ENCODE measurements around the gene SLC27A6. TPM values are rescaled to one million over a fixed set of nuclear protein-coding genes. Genes with fewer than 3 reads are reported as not detected.

Gene SLC27A6
- total RNA-seq, 1 donor from 2014 or later, result 26.3 TPM

DNA sequence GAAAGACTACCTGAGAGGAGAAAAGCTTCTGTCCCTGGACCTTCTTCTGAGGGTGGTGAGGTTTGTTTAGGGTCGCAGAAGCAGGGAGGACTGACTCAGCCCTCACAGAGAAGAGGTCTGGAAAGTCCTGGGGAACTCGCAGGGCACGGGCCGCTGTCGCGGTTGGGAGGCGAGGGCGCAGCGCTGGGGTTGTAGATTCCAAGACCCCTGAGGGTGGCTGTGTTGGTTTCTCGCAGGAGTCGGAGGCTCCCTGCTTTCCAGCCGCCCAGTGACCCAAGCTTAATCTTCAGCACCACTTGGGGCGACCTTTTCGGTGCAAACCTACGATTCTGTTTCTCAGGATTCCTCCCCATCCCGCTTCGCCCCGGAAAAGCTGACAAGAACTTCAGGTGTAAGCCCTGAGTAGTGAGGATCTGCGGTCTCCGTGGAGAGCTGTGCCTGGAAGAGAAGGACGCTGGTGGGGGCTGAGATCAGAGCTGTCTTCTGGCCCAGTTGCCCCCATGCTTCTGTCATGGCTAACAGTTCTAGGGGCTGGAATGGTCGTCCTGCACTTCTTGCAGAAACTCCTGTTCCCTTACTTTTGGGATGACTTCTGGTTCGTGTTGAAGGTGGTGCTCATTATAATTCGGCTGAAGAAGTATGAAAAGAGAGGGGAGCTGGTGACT is 482 bp downstream of the SLC27A6 start:
- Mint-ChIP-seq H3K9me3 (peaks cover 25% of the 10 kb centered on the region), H3K36me3 (peaks cover 19% of the 10 kb centered on the region), H3K27ac (peak overlapping the region; percentile 61), H3K27me3 (ENCODE audit: low read depth) (no peaks in the 10 kb centered on the region), H3K4me3 (peak overlapping the region; percentile 83), H3K4me1 (peaks cover 22% of the 10 kb centered on the region)
- DNase-seq (ENCODE audit: low spot score in 2 of 2, unreplicated experiment in 2 of 2), result peak in 1 of 2 experiments; percentile 43
- TF ChIP-seq, protein P1, sequence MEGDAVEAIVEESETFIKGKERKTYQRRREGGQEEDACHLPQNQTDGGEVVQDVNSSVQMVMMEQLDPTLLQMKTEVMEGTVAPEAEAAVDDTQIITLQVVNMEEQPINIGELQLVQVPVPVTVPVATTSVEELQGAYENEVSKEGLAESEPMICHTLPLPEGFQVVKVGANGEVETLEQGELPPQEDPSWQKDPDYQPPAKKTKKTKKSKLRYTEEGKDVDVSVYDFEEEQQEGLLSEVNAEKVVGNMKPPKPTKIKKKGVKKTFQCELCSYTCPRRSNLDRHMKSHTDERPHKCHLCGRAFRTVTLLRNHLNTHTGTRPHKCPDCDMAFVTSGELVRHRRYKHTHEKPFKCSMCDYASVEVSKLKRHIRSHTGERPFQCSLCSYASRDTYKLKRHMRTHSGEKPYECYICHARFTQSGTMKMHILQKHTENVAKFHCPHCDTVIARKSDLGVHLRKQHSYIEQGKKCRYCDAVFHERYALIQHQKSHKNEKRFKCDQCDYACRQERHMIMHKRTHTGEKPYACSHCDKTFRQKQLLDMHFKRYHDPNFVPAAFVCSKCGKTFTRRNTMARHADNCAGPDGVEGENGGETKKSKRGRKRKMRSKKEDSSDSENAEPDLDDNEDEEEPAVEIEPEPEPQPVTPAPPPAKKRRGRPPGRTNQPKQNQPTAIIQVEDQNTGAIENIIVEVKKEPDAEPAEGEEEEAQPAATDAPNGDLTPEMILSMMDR (IDR thresholded peaks at IDR 0.05; ENCODE audit: unreplicated experiment), result no peak

DNA sequence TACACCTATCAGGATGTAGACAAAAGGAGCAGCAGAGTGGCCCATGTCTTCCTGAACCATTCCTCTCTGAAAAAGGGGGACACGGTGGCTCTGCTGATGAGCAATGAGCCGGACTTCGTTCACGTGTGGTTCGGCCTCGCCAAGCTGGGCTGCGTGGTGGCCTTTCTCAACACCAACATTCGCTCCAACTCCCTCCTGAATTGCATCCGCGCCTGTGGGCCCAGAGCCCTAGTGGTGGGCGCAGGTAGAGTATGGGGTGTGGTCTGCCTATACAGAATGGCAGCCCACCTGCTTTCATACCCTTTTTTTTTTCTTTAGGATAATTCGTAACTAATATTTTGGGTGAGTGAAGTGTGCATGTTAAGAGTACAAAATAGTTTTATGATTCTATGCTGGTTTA is 1.1 kb downstream of the SLC27A6 start:
- Mint-ChIP-seq H3K4me3 (peak overlapping the region; percentile 83), H3K27ac (peak overlapping the region; percentile 61), H3K4me1 (peaks cover 22% of the 10 kb centered on the region), H3K27me3 (ENCODE audit: low read depth) (no peaks in the 10 kb centered on the region), H3K36me3 (peaks cover 24% of the 10 kb centered on the region), H3K9me3 (peaks cover 25% of the 10 kb centered on the region)
- DNase-seq (ENCODE audit: low spot score in 2 of 2, unreplicated experiment in 2 of 2), result no peak
- TF ChIP-seq, protein P1 (IDR thresholded peaks at IDR 0.05; ENCODE audit: unreplicated experiment), result peak; percentile 39

DNA sequence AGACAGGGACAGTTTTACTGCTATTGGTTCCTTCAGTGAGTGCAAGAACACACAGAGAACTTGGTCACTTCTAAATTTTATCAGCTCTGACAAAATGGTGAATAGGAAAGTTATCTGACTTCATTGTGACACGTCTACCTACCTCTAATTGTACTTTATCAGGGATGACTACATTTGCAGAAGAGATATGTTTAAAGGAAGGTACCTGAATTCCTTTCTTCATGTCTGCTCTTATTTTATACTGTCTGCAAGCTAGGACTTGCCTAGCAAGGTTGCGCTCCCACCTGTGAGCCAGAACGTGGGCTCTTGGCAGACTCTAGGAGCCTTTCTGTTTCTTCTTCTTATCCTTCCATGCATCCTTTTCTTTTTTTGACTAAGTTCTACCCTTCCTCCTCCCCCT is 1.6 kb downstream of the SLC27A6 start:
- peaks cover 22% of the 10 kb centered on the region for H3K4me1 Mint-ChIP-seq
- no peak for DNase-seq (ENCODE audit: low spot score in 2 of 2, unreplicated experiment in 2 of 2)
- peaks cover 27% of the 10 kb centered on the region for H3K9me3 Mint-ChIP-seq
- peak overlapping the region; percentile 5 for H3K27ac Mint-ChIP-seq
- no peaks in the 10 kb centered on the region for H3K27me3 Mint-ChIP-seq (ENCODE audit: low read depth)
- TF ChIP-seq, protein P1 (IDR thresholded peaks at IDR 0.05; ENCODE audit: unreplicated experiment), result no peak
- peaks cover 28% of the 10 kb centered on the region for H3K36me3 Mint-ChIP-seq
- H3K4me3 Mint-ChIP-seq, result peak overlapping the region; percentile 83

DNA sequence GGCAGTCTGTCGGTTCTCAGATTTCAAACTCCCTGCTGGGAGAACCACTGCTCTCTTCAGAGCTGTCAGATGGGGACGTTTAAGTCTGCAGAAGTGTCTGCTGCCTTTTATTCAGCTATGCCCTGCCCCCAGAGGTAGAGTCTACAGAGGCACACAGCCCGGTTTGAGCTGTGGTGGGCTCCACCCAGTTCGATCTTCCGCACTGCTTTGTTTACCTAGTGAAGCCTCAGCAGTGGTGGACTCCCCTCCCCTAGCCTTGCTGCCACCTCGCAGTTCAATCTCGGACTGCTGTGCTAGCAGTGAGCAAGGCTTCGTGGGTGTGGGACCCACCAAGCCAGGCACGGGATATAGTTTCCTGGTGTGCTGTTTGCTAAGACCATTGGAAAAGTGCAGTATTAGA is 8.0 kb downstream of the SLC27A6 start:
- H3K4me1 Mint-ChIP-seq, result no peaks in the 10 kb centered on the region
- H3K9me3 Mint-ChIP-seq, result peaks cover 39% of the 10 kb centered on the region
- TF ChIP-seq, protein P1 (IDR thresholded peaks at IDR 0.05; ENCODE audit: unreplicated experiment), result no peak
- H3K27me3 Mint-ChIP-seq (ENCODE audit: low read depth), result no peaks in the 10 kb centered on the region
- H3K36me3 Mint-ChIP-seq, result peaks cover 52% of the 10 kb centered on the region
- H3K27ac Mint-ChIP-seq, result no peak overlapping the region
- DNase-seq (ENCODE audit: low spot score in 2 of 2, unreplicated experiment in 2 of 2), result no peak
- H3K4me3 Mint-ChIP-seq, result no peak overlapping the region

DNA sequence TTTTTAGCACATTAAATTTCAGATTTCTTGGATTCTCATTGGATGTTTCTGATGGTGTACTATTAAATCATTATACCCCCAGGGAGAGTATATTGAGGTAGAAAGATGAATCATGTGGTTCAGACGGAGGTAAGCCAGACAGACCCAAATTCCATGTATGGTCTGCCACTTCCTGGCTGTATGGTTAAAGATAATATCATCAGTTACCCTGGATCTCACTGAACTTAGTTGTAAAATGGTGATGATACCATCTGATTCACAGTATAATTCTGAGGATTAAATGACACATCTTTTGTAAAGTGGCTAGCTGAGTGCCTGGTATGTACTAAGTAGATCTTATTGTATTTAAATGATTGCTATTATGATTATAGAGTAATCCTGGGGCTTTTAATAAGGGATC is 9.3 kb downstream of the SLC27A6 start:
- Mint-ChIP-seq H3K4me1 (no peaks in the 10 kb centered on the region), H3K27me3 (ENCODE audit: low read depth) (no peaks in the 10 kb centered on the region), H3K9me3 (peaks cover 32% of the 10 kb centered on the region), H3K27ac (no peak overlapping the region), H3K4me3 (no peak overlapping the region), H3K36me3 (peaks cover 46% of the 10 kb centered on the region)
- DNase-seq (ENCODE audit: low spot score in 2 of 2, unreplicated experiment in 2 of 2), result no peak
- TF ChIP-seq, protein P1 (IDR thresholded peaks at IDR 0.05; ENCODE audit: unreplicated experiment), result no peak

Data from mesothelial cell of epicardium (in vitro differentiated cells).